ENCODE results near the gene VPS45.

VPS45 gene

DNA sequence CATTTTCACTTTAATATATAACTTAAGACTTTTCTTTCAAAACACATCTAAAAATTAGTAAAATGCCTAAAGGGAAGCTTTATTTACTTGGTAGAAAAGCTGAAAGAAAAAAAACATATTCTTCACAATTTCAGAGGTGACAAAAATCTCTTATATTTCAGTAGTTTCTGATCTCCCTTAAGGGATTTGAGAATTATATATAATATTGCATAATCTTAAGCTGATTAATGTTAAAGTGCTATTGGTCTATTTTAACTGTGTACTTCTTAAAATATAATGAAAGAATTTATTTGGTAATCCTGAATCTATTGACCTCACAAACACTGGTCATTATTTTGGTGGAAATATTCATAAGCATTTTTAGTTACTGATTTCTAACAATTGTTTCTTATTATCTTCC, 1.2 kb upstream of the VPS45 start:
- Histone ChIP-seq H3K27me3 (no peaks in the 10 kb centered on the region), H4K20me1 (no peaks in the 10 kb centered on the region), H3K9me3 (replicated peaks in 1 of 11) (no peaks in the 10 kb centered on the region), H3K36me3 (peaks cover 0 to 15% (median 7%) of the 10 kb centered on the region in 11 experiments; a peak in 6 of 22 replicates), H3K4me2 (peak overlapping the region; percentile 76 to 97 (median 89)), H3K4me1 (peaks cover 33 to 46% (median 40%) of the 10 kb centered on the region in 10 experiments), H3K4me3 (peak overlapping the region; percentile 63 to 80 (median 70)), H3K27ac (peak overlapping the region; percentile 72 to 95 (median 88)), H3K9ac (peak overlapping the region; percentile 79 to 91 (median 86))
- no peak for TF ChIP-seq Cebpa-rat (IDR thresholded peaks at IDR 0.05)

DNA sequence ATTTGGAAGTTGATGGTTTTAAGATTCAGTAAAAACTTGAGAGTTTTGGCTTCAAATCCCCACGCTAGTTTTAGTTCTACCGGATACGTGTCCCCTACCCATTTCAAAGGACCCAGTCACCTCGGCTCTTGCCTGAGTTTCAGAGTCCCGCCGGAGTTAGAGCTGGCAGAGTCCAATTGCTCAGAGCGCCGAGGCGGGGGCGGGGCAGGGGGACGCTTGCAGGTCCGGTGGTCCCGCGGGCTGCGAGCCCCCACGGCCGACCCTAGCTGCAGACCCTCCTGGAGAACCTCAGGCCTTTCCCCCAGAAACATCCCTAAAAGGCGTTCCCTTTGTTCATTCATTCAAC, 765 bp upstream of the VPS45 start:
- Histone ChIP-seq H3K4me2 (peak overlapping the region; percentile 76 to 97 (median 89)), H3K27ac (peak overlapping the region; percentile 72 to 95 (median 88)), H4K20me1 (no peaks in the 10 kb centered on the region), H3K9me3 (replicated peaks in 1 of 11) (no peaks in the 10 kb centered on the region), H3K9ac (peak overlapping the region; percentile 79 to 91 (median 86)), H3K4me1 (peaks cover 33 to 46% (median 40%) of the 10 kb centered on the region in 10 experiments), H3K27me3 (no peaks in the 10 kb centered on the region), H3K4me3 (peak overlapping the region; percentile 63 to 80 (median 70)), H3K36me3 (peaks cover 0 to 16% (median 9%) of the 10 kb centered on the region in 11 experiments; a peak in 8 of 22 replicates)
- TF ChIP-seq Cebpa-rat (IDR thresholded peaks at IDR 0.05), result no peak

DNA sequence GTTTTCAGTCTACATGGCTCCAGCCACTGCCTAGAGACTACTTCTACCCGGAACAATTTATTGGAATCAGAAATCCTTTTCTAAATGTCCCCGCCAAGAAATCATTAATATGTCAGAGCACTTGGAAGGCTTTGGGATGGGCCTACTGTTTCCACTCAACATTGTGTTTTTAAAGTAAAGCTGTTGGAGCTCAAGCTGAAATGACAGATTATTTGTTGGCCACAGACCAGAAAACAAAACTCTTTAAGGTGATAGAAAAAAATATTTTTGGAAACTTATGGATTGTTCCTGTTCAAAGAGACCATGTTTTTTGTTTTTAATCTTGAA, 496 bp downstream of the VPS45 start:
- TF ChIP-seq Cebpa-rat (IDR thresholded peaks at IDR 0.05), result no peak
- Histone ChIP-seq H3K4me1 (peaks cover 33 to 48% (median 40%) of the 10 kb centered on the region in 10 experiments), H3K27me3 (no peaks in the 10 kb centered on the region), H3K9ac (peak overlapping the region; percentile 79 to 91 (median 86)), H3K4me3 (peak overlapping the region; percentile 63 to 80 (median 70)), H3K4me2 (peak overlapping the region; percentile 76 to 97 (median 89)), H3K27ac (peak overlapping the region; percentile 72 to 95 (median 88)), H4K20me1 (no peaks in the 10 kb centered on the region), H3K9me3 (replicated peaks in 1 of 11) (no peaks in the 10 kb centered on the region), H3K36me3 (peaks cover 0 to 25% (median 9%) of the 10 kb centered on the region in 11 experiments; a peak in 8 of 22 replicates)

DNA sequence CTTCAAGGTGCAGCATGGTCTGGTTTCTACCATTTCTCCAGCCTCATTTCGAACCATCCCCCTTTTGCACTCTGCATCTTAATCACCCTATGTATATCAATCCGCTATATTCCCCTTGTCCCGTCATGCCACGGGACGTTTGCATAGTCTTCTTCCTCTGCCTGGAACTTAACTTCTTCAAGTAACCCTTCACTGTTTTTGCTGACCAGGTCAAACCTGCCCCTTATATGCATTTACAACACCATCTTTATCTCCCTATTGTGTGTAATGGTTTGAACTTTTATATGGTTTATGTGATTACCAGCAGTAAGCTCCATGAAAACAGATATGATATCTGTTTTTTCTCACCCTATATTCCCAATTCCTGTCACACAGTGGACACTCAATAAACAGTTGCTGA, 2.3 kb downstream of the VPS45 start:
- peaks cover 25 to 44% (median 34%) of the 10 kb centered on the region in 10 experiments for H3K4me1 ChIP-seq
- peaks cover 0 to 38% (median 16%) of the 10 kb centered on the region in 11 experiments; a peak in 13 of 22 replicates for H3K36me3 ChIP-seq
- TF ChIP-seq Cebpa-rat (IDR thresholded peaks at IDR 0.05), result no peak
- H3K4me3 ChIP-seq, result no peak overlapping the region
- H3K9me3 ChIP-seq (replicated peaks in 1 of 11), result no peaks in the 10 kb centered on the region
- peak overlapping the region in 2 of 11 experiments; percentile 44 to 46; a peak in 2 of 22 replicates for H3K4me2 ChIP-seq
- H3K27me3 ChIP-seq, result no peaks in the 10 kb centered on the region
- H3K9ac ChIP-seq, result no peak overlapping the region
- H3K27ac ChIP-seq, result no peak overlapping the region
- H4K20me1 ChIP-seq, result no peaks in the 10 kb centered on the region

DNA sequence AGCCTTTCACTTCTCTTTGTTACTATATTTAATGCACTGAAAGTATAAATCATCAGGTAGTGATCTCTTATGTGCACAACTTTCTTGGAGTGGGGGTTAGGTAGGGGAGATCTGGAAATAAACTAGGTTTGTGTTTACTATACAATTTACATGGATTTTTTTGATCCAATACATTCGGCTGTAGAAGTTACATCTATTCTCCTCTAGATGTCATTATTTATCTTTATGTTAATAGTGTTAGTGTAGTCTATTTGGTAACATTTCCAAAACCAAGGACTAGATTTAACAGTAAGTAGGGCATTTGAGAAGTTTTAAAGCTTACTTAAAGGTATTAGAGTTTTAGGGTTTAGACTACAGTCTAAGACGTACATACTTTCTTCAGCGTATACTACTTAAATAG, 5.4 kb downstream of the VPS45 start:
- no peak overlapping the region for H3K4me3 ChIP-seq
- no peaks in the 10 kb centered on the region for H4K20me1 ChIP-seq
- H3K27me3 ChIP-seq, result no peaks in the 10 kb centered on the region
- no peaks in the 10 kb centered on the region for H3K9me3 ChIP-seq (replicated peaks in 1 of 11)
- H3K27ac ChIP-seq, result no peak overlapping the region
- H3K36me3 ChIP-seq, result peaks cover 0 to 61% (median 24%) of the 10 kb centered on the region in 11 experiments; a peak in 19 of 22 replicates
- H3K4me1 ChIP-seq, result peaks cover 12 to 31% (median 17%) of the 10 kb centered on the region in 10 experiments
- no peak for TF ChIP-seq Cebpa-rat (IDR thresholded peaks at IDR 0.05)
- no peak overlapping the region for H3K9ac ChIP-seq
- H3K4me2 ChIP-seq, result no peak overlapping the region

DNA sequence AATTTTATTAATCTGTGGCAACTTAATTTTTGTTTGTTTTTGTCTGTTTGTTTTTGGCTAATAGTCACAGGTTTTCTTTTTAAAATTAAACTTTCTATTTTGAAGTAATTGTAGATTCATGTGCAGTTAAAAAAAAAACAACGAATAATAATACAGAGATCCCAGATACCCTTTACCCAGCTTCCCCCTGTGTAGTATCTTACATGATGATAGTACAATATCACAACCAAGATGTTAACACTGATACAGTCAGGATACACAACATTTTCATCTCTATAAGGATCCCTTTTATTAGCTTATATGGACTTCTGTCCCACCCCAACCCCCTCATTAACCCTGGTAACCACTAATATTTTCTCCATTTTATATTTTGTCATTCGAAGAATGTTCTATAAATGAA, 5.9 kb downstream of the VPS45 start:
- Histone ChIP-seq H3K4me1 (peaks cover 7 to 26% (median 12%) of the 10 kb centered on the region in 10 experiments), H3K4me2 (no peak overlapping the region), H3K27me3 (no peaks in the 10 kb centered on the region), H3K9ac (no peak overlapping the region), H3K27ac (no peak overlapping the region; a peak in 1 of 22 replicates), H3K36me3 (peaks cover 4 to 67% (median 29%) of the 10 kb centered on the region in 11 experiments), H4K20me1 (no peaks in the 10 kb centered on the region), H3K4me3 (no peak overlapping the region), H3K9me3 (replicated peaks in 1 of 11) (no peaks in the 10 kb centered on the region)
- TF ChIP-seq Cebpa-rat (IDR thresholded peaks at IDR 0.05), result no peak

DNA sequence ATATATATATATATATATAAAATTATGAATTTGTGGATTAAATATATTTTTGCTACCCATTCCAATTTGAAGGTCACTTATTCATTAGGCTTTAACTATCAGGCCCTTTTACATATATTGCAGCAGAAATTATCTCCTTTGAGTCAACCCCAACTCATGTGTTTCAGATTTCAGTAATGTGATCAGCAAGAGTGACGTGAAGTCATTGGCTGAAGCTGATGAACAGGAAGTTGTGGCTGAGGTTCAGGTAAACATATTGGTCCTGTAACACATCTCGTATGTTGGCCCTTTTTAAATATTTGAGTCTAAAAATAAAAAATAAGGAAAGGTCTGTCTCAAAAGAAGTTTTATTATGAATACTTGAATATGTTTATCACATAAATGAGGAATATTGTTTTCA, 8.5 kb downstream of the VPS45 start:
- TF ChIP-seq Cebpa-rat (IDR thresholded peaks at IDR 0.05), result no peak
- H4K20me1 ChIP-seq, result no peaks in the 10 kb centered on the region
- H3K36me3 ChIP-seq, result peaks cover 13 to 86% (median 32%) of the 10 kb centered on the region in 11 experiments

DNA sequence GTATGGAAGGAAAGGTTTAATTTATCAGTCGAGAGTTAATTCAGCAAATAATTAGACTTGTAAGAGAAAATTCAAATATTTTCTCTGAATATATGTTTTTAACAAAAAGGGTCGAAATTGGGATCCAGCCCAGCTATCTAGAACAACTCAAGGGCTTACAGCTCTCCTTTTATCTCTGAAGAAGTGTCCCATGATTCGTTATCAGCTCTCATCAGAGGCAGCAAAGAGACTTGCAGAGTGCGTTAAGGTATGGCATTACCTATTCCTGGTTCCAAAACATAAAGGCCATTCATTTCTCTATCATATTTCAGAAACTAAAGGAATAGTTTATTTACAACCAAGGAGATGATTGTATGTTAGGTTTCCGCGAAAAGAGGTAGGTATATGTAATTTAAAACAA, 9.4 kb downstream of the VPS45 start:
- H3K4me2 ChIP-seq, result no peak overlapping the region
- TF ChIP-seq Cebpa-rat (IDR thresholded peaks at IDR 0.05), result no peak
- H3K9ac ChIP-seq, result no peak overlapping the region
- H3K9me3 ChIP-seq (replicated peaks in 1 of 11), result no peaks in the 10 kb centered on the region
- no peaks in the 10 kb centered on the region for H3K27me3 ChIP-seq
- H3K4me1 ChIP-seq, result peaks cover 4 to 41% (median 23%) of the 10 kb centered on the region in 10 experiments; a peak in 18 of 20 replicates
- no peaks in the 10 kb centered on the region for H4K20me1 ChIP-seq
- H3K4me3 ChIP-seq, result no peak overlapping the region
- H3K36me3 ChIP-seq, result peaks cover 13 to 88% (median 37%) of the 10 kb centered on the region in 11 experiments
- no peak overlapping the region for H3K27ac ChIP-seq

More for the DNA sequence above, 8.5 kb downstream of the VPS45 start:
- H3K4me1 ChIP-seq, result peaks cover 4 to 32% (median 18%) of the 10 kb centered on the region in 10 experiments; a peak in 18 of 20 replicates
- no peaks in the 10 kb centered on the region for H3K27me3 ChIP-seq
- no peak overlapping the region for H3K4me2 ChIP-seq
- no peak overlapping the region for H3K4me3 ChIP-seq
- H3K9me3 ChIP-seq (replicated peaks in 1 of 11), result no peaks in the 10 kb centered on the region
- H3K9ac ChIP-seq, result no peak overlapping the region
- no peak overlapping the region for H3K27ac ChIP-seq

DNA sequence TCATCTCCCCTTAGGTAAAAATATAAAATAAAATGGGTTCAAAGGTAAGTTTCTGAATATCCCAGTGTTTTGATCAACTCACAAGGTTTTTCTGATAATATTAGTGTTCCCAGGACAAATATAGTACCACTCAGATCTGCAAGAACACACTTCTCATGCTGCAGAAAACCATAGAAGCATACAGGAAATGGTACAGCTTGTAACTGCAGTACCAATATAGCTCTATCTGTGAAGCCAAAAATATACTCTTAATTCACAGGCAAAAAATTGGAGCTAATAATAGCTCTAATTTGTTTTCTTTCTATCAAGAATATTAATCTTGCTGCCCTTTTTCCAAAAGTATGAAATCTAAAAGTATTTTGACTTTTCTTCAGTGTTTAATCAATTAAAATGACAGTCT, 13.2 kb downstream of the VPS45 start:
- Histone ChIP-seq H3K27me3 (no peaks in the 10 kb centered on the region), H3K4me2 (peak overlapping the region in 10 of 11 experiments; percentile 8 to 60 (median 43); a peak in 18 of 22 replicates), H3K9ac (no peak overlapping the region; a peak in 1 of 22 replicates), H3K27ac (no peak overlapping the region), H3K4me3 (no peak overlapping the region), H3K4me1 (peaks cover 0 to 47% (median 23%) of the 10 kb centered on the region in 10 experiments; a peak in 17 of 20 replicates), H3K9me3 (replicated peaks in 1 of 11) (no peaks in the 10 kb centered on the region), H3K36me3 (peaks cover 28 to 94% (median 50%) of the 10 kb centered on the region in 11 experiments), H4K20me1 (no peaks in the 10 kb centered on the region)
- TF ChIP-seq Cebpa-rat (IDR thresholded peaks at IDR 0.05), result no peak

DNA sequence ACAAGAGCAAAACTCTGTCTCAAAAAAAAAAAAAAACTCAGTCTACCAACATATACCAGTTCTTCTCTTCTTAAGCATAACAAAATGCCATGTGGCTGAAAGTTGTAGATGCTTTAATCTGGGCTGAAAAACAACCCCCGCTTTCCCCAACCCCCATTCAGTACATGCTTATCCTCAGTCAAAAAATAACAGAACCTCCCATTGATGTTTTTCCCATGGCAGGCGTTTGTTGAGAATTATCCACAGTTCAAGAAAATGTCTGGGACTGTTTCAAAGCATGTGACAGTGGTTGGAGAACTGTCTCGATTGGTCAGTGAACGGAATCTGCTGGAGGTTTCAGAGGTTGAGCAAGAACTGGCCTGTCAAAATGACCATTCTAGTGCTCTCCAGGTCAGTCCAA, 14.9 kb downstream of the VPS45 start:
- Histone ChIP-seq H3K9me3 (replicated peaks in 1 of 11) (no peaks in the 10 kb centered on the region), H3K36me3 (peaks cover 31 to 99% (median 56%) of the 10 kb centered on the region in 11 experiments)
- TF ChIP-seq Cebpa-rat (IDR thresholded peaks at IDR 0.05), result no peak

More for the DNA sequence above, 14.9 kb downstream of the VPS45 start:
- peaks cover 4 to 46% (median 23%) of the 10 kb centered on the region in 10 experiments; a peak in 17 of 20 replicates for H3K4me1 ChIP-seq
- no peak overlapping the region for H3K4me2 ChIP-seq
- no peak overlapping the region for H3K4me3 ChIP-seq
- H3K9ac ChIP-seq, result no peak overlapping the region
- H3K27ac ChIP-seq, result no peak overlapping the region
- H4K20me1 ChIP-seq, result no peaks in the 10 kb centered on the region
- H3K27me3 ChIP-seq, result no peaks in the 10 kb centered on the region
